Stimulated activated CD4-positive, alpha-beta T cell treated with anti-CD3 and anti-CD28 coated beads, Interleukin-4, amount 100 ng/mL, for 1 hour (primary cell): ENCODE measurements around the gene ICA1.

Experiments used
- DNase-seq: peaks from one replicate; pipeline ENCODE4 v3.0.0-alpha.2; 2020

Gene ICA1

DNA sequence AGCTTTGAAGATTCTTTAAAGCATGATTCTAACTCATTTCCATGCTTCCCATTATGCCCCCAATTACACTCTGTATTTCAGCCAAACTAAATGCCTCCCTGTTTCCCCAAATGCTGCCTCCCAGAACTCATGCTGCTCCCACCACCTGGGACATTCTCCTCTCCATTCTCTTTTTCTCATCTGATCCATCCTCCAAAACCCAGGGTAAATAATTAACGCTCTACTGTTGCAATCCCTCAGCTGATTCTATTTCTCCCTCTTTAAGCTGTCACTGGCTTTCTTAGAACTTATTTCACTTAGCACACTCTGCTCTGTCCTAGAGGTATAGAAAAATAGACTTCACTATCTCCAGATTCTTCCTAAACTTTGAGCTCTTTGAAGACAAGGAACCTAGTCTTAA is 104.7 kb downstream of the ICA1 start:
- DNase-seq = no peak

DNA sequence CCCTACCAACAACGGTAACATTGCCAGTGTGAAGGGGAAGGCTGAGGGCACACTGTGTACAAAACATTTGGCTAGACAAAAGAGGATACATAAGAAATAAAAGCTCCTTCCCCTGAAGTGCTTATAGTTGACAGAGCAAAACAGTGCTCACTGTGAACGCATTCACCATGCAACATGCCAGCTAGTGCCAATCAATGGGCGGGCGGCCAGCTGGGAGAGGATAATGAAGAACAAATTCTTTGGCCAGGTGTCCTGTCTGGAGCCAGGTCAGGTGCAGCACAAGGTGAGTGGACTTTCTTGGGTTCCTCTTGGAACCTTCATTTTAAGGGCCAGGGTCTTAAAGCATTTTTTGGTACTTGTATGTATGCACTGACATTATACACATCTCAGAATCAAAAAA is 106.1 kb downstream of the ICA1 start:
- no peak for DNase-seq

DNA sequence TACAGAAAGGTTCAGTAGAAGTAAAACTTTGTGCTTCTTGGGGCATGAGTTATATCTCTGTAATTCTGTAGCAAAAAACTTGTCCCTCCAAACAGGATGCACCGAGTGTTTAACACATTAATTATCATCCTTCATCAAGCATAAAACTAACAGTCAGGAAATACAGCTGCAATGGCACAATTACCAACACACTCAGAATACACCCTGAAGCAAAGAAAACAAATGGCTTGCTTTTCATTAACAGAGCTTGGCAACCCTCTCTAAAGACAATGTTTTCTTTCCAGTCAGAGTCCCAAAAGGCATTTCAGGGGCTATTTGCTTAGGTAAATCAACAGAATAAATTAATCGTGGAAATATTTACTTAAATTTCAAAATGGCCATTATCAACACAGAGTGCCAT is 107.7 kb downstream of the ICA1 start:
- no peak for DNase-seq

DNA sequence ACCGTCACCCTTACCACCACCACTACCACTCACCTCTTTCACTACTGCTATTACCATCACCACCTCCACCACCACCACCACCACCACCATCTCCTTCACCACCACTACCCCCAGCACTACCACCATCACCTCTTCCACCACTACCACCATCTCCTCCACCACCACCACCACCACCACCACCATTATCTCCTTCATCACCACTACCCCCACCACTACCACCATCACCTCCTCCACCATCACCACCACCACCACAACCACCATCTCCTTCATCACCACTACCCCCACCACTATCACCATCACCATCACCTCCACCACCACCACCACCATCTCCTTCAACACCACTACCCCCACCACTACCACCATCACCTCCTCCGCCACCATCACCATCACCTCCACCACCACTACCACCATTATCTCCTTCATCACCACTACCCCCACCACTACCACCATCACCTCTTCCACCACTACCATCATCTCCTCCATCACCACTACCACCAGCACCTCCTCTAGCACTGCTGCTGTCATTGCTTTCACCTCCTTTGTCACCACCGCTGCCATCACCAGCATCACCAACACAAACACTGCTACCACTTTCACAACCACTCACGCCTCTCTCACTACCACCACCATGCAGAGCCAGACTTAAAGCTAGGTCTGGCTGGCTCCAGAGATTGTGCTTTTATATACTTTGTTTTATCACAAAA is 109.3 kb downstream of the ICA1 start:
- DNase-seq = no peak

DNA sequence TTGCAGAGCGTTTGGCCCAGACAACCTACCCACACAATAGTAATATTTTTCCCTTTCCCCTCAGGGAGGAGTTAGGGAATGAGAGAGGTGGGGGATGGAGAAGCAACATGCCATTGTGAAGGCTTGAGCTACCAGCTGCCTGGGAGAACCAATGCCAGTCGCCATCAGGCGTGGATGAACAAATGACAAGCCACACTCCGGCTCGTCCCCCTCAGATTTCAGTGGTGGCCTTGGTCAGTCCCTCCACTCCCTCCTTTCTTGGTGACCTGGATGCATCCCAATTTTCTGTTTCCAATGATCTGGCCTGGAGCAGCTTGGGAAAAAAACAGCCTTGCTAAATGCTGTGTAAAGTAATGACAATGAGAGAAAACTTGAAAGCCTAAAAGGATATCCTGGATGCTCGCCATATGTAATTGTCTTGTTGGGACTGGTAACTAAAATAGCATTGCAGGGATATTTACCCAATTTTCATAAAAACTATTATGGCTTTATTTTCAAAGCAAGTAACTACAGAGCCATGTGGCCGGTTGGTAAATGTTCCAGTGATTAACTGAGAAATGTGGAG is 110.7 kb downstream of the ICA1 start:
- DNase-seq = no peak

DNA sequence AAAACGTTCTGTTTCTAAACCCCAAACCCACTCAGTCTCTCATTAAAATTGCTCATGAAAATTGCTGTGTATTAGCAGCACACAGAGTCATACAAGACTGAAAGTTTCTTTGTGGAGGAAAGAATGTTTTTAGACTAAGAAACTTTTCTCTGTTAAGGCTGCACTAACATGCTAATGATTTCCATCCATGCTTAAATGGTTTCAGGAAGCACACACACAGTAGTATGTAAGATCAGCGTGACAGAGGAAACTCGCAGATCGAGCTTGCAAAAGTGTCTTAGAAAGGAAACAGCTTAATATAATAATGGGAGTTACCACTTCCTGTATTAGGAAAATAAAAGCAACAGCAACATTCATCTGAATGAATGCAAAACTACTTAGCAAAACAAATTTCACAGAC is 112.7 kb downstream of the ICA1 start:
- no peak for DNase-seq

DNA sequence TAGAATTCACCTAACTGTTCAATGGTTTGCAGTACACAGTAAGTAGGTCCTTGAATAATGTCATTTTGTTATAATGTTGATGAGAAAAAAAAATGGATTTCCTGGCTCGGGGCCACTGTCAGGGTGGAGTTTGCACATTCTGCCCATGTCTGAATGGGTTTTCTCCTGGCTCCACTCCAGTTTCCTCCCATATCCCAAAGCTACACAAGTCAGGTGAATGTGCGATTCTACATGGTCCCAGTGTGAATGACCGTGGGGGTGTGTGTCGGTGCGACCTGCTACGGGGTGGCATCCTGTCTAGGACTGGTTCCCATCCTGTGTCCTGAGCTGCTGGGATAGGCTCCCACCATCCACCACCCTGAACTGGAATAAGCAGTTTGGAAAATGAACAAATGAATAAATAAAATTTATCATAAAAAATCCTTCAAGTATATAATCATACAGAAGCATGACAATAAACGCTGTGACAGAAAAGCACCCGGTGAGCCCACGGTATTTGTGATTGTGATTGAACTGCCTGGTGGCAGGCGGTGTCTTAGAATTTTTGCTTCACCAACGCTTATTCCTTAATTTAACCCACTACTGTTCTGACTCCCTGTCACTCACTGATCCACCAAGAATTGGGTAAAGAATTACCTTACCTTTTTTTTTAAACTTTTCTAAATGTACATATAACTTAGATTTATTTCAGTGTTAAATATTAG is 114.1 kb downstream of the ICA1 start:
- DNase-seq = no peak

DNA sequence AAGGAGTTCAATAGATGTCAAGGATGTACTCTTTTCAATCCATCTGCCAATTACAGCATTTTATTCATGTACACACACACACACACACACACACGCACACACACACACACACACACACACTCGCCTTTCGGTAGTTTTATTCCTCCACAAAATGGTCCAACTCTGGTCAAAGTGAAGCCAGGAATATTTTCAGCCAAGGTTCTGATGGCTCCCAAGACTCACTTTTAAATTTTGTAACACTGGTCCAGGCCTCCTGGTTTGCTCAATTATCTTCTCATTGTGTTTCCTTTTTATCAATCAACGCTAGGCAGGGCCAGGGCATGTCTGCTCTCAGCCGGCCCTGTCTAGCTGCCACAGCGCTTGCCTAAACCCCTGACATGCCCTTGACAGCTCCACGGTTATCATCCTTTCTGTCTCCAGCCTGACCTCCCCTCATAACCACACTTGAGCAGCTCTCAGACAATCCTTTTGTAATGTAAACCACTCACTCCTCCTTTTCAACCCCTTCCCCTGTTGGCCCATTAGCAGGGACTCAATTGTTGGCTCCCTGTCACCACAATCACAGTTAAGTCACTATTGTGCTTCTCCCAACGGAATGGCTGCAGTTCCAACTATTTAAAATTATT is 115.1 kb downstream of the ICA1 start:
- DNase-seq = no peak

DNA sequence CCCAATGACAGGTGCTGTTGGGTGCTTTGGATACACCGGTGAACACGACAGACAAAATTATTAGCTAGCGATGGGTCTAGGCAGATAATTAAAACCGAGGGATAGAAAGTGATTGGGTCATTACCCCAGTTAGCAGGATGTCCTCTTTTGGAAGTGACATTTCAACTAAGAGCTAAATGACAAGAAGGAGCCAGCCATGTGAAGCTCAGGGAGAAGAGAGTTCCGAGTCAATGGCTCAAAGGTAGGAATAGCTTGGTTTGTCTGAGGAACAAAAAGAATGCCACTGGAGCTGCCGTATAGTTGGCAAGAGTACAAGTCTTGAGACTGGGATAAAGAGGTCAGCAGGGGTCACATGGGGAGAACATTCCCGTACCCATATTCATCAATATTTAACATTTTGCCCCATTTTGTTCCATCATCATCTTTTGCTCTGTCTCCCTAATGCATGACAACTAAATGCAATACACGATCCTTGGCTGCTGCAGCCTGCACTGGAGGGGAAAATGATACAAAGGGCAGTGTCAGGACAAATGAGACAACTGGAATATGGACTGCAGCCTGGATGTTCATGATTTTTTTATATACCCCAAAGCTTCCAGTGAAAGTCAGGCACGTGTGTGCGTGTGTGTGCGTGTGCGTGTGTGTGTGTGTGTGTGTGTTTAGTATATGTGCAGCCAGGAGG is 115.7 kb downstream of the ICA1 start:
- DNase-seq = no peak

DNA sequence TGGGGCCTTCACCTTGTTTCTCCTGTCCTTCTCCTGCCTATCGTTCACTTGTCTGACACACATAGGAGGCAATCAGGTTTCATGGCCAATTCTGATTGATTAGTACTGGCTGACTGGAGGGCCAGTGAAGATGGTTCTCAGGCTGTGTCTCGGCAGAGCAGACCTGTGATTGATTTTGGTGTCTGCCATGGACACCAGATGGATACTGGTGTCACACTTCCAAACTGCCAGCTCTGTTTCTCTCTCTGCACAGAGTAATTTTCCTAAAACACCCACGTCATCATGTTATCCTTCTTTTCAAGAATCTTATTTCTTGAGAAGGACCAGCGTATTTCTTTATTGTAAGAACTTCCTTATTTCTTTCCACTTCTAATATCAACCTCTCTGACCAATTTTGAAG is 117.1 kb downstream of the ICA1 start:
- no peak for DNase-seq

DNA sequence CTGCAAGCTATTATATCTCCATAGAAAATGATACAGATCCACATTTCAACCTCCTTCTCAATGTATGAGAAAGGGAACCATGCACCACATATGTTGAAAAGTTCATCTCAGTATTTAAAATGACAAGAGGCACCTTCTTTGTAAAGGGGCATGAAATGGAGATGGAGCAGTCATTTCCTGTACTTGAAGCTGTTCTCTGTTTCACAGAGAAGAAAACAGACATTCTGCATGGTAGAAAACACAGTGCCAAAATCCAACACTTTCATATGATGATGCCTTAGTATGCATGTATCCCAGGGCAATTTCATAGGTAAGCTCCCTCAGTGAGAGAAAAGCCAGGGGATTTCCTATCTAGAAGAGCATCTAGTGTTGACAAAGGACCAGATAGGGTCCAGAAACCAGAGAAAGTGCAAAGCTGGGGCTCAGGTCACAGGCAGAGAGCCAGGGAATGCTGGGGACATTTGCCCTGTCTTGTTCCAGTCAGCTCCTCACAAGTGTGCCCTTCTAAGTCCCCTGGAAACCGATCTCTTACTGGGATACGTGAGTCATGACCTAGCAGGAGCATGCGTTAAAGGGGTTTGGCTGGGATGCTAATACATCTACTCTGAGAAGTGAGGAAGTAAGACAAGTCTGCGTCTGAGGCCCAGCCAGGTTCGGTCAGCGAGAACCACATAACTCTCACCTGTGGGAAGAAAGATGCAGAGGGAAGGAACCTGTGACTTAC is 118.7 kb downstream of the ICA1 start:
- DNase-seq = no peak

DNA sequence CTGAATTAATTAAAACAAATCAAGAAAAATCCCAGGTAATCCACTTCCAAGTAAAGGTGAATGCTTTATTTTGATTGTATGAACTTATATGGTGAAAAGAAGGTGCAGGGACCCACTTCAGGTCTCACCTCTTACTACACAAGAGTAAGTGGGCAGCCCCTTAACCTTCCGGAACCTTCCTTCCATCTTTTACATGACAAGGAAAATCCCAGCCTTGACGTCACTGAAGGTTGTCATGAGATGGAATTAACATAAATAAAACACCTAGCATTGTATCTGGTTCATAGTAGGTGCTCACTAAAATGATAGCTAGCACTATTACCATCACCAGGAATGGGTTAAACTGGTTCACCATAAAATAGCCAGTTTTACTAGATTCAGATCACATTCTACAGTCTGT is 119.5 kb downstream of the ICA1 start:
- DNase-seq = no peak

DNA sequence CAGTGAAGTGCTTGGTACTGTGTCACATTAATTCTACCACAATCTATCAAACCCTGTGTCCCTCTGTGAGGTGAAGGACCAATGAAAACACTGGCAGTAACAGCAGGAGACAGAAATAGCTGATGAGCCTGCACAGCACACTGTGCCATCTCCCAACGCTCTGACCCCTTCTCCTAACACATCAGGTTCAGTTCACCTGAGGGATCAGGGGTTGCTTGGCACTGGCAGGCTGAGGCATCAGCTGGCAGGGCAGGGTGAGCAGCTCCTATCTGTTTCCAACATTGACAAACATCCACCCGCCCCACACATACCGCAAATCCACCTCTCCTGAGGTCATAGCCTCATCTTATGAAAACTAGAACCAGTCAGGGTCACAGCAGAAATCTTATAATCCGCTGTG is 120.9 kb downstream of the ICA1 start:
- DNase-seq = no peak

DNA sequence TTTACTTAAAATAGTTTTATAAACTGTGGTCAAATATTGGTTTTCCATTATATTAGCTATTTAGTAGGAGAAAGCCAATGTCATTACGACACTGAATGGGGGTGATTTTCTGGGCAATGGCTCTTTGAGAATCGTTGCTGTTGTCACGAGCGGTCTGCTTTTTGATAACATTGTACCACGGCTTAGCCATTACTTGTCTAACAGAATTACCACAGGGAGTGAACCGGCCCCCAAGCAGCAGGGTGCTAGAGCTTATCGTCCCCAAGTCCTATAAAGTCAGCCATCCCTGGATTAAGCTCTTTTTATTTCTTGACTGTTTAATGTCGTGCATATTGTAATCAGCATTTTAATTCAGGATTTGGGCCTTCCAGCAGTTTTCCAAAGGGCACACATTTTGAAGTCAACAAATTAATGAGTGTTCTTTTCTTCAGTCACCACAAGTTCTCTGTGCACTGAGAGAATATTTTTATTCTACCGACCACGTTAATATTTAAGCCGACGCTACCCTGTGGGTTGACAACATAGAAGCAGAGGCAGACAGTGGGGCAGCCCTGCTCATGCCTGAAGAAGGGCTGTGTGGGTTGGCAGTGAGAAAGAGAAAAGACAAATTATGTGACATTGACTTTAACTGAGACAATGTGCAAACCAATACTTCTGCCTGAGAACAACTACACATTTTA is 125.8 kb downstream of the ICA1 start:
- no peak for DNase-seq

DNA sequence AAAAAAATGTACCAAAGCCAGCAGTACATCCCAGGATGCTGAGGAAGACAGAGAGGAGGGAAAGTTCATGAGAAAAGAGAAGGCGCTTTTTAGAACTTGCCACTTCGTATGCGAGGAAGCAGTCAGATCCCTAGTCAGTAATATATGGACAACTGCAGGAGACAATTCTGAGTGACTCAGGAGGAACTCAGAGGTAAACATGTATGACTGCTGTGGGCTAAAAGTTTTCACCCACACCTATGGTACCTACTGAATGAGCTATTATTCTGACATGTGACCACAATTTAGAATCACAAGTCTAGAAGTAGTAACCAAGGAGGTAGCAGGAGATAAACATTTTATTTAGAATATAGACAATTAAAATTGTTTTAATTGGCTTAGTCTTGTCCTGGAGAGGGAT is 126.5 kb downstream of the ICA1 start:
- no peak for DNase-seq

DNA sequence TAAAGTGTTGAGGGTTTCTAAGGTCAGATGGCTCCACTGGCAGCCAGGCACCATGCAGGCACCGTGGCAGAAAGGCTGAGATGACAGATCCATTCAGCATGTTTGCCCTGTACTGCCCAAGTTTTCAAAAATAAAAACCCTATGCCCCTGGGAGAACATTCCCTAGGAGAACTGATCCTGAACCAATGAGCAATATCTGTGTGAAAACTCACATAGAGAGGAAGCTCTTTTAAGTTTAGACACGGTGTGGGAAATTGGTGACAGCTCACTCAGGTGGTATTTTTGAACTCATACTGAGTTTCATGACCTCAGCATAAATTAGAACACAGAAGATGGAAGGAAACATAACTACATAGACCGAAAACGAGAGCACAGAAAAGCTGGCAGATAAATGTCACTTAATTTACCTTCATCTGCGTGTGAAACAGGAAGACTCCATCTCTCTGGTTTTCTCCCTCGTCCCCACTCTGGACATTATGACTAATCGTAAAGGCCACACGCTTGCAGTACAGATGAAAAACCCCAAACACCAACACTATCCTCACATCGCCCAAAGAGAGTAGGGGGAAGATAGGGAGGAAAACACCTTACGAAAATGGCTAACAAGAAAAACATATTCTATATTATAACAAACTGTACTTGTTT is 127.8 kb downstream of the ICA1 start:
- no peak for DNase-seq

DNA sequence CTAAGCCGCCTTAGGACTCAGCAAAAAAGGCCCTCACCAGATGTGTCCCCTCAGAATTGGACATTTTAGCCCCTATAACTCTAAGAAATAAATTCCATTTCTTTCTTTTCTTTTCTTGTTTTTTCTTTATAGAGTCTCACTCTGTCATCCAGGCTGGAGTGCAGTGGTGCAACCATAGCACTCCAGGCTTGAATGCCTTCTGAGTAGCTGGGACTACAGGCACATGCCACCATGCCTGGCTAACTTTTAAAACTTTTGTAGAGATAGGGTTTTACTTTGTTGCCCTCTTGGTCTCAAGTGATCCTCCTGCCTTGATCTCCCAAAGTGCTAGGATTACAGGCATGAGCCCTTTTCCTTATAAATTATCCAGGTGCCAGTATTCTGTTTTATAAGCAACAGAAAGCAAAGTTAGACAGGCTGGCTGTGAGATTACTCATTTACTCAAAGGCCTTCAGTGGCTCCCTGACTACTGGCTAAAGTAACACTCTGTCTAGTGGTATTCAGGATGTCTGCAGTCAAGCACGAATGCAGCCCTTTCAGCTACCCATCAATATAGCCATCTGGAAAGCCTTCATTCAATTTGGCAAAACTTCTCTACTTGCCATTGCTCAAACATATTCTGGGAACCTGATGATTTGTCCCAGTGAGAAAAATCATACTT is 128.6 kb downstream of the ICA1 start:
- DNase-seq = no peak

DNA sequence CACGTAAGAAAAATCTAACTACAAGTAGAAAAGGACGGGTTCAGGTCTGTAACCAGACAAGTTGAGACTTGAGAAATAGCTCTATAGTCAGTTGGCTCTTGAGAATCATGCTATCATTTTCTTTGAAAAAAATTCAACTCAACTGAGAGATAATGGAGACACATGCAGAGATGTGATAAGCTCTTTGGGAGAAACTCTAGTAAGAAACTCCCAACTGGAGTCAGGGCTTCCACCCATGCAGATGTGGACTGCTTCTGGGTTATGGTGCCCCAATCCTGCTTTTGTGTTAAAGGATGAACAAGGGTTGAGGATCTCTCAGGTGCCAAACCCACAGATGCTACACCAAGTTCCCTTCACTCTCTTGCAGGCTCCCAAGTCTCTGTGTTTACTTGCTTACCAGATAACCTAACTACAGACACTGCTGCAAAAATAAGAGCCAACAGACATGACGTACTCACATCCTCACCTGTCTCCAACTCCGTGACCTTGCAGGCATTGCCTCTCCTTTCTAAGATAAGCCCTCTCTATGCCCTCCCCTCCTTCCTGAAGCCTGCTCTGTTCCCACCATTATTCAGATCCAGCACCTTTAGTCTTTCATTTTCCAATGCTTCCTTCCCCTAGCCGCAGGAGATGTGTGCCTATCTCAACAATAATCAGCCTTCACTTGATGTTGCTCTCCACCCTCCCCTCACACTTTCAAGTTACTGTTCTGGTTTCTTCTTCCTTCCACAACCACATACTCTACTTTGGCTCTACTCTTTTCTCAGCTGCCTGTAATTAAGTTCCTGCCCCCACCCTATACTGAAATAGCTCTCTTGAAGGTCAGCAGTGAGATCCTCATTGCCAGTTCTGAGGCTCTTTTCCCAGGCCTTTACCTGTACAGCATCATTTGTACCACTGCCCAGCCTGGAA is 130.0 kb downstream of the ICA1 start:
- no peak for DNase-seq

DNA sequence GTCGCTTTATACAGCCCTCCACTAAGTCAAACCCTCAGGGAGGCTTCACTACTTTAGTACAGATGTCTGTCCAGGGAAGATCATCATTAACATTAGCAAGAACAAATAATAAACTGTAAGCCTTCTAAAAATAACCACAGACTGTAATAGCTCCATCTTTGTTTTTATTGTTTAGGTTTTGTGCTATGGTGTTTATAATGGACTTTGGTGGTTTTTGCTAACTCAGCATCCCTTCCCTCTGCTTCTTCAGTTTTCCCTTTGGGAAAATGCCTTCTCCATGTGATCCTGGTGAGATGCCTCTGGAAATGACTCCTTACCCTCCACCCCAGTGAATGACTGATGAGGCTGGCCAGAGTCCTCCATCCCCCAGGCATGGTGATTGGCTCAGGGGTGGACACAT is 131.3 kb downstream of the ICA1 start:
- no peak for DNase-seq

DNA sequence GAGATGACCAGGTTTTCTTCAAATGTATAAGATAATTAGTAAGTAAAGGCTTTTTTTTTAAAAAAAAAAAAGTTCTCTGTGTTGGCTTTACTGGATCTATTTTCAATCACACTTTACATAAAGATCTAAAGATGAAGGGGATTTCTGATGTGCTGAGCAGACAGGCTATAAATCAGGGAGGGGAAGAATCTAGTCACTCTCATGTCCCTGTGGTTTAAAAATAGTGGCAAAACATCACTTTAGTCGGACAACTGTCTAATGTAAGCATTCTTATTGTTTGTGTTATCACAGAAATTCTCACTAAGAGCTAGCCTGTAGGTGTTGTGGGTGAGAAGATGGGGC is 132.7 kb downstream of the ICA1 start:
- no peak for DNase-seq
